Activated B cell treated with CpG ODN at 0.5 μM for 24 hours (primary cell): ENCODE measurements around the gene KCP. TPM values are rescaled to one million over a fixed set of nuclear protein-coding genes. Genes with fewer than 3 reads are reported as not detected.

Experiments
- ATAC-seq: fragments of 200-7000 bp; cut with Tn5 transposase; one replicate; pipeline ENCODE4 v1.10.0; 2021; ENCODE audit warnings: low read depth, mild to moderate bottlenecking, moderate library complexity
- CTCF ChIA-PET: fragments of 350-600 bp; sonication (Branson Sonifier 250); formaldehyde crosslinking; loops from one replicate; lab custom pipeline; 2021; ENCODE audit warnings: antibody characterized with exemption; lab: Charles Lee
- POLR2A ChIA-PET: fragments of 350-600 bp; sonication (Branson Sonifier 250); formaldehyde crosslinking; loops from one replicate; lab custom pipeline; 2021; ENCODE audit warnings: antibody characterized with exemption; lab: Charles Lee
- DNase-seq: peaks from one replicate; pipeline ENCODE4 v3.0.0; 2022
- H3K27ac Mint-ChIP-seq: one replicate; pipeline ENCODE4 v1.8.0; 2020; ENCODE audit warnings: mixed read lengths
- H3K27me3 Mint-ChIP-seq: one replicate; pipeline ENCODE4 v1.8.0; 2021; ENCODE audit warnings: mixed read lengths
- H3K36me3 Mint-ChIP-seq: one replicate; pipeline ENCODE4 v1.8.0; 2021; ENCODE audit warnings: low read depth, mixed read lengths
- H3K4me1 Mint-ChIP-seq: one replicate; pipeline ENCODE4 v1.8.0; 2021; ENCODE audit warnings: mixed read lengths
- H3K4me3 Mint-ChIP-seq: one replicate; pipeline ENCODE4 v1.8.0; 2020; ENCODE audit warnings: mild to moderate bottlenecking, mixed read lengths
- H3K9me3 Mint-ChIP-seq: one replicate; pipeline ENCODE4 v1.8.0; 2020; ENCODE audit warnings: mixed read lengths
- intact Hi-C: fragments of 100-400 bp; cut with micrococcal nuclease; formaldehyde crosslinking; loops from one replicate; pipeline ENCODE4 v1.15.1; 2024
- total RNA-seq: library from RNA; stranded (reverse); gene quantifications from 2 replicates; pipeline ENCODE4 v1.2.3, GENCODE V29; 2022
- TF ChIP-seq, protein P1 (sequence below): fragments of 200-600 bp; IDR thresholded peaks from one replicate; pipeline ENCODE4 v1.8.0; 2022; ENCODE audit warnings: antibody characterized with exemption, mild to moderate bottlenecking

Gene KCP
- total RNA-seq, 1 donor from 2014 or later = 4.1 TPM

DNA sequence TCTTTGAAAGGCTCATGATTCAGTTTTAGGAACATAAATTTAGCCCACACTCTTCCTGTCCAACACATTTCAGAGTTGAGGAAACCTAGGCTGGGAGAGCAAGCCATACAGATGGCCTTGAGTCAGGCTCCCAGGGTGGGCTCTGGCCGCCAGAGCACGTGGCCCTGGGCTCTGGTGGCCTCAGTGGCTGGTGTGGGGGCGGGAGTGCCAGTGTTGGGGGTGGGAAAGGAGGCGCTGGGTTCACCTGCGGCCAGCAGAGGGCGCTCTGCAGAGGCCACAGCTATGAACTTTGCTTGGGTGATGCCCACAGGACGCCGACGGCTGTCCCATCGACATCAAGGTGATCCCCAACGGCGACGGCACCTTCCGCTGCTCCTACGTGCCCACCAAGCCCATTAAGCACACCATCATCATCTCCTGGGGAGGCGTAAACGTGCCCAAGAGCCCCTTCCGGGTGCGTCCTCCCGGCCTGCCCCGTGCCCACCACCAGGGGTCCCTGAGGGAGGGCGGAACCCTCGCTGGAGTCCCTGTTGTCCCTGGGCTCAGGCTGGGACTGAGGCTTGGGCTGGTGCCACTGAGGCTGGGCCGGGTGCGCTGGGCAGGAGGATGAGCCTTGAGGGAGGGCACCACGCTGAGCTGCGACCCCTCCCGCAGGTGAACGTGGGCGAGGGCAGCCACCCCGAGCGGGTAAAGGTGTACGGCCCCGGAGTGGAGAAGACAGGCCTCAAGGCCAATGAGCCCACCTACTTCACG lies 68.4 kb downstream of the KCP start:
- ChIA-PET CTCF (interaction anchor here (1.0 to 1.6 kb wide), 4 partner anchors 20 to 368 kb away, joined by 3 to 13 read pairs (median 5); partner anchors contain the start of gene ATP6V1F), POLR2A (interaction anchor here (0.5 to 0.7 kb wide), 2 partner anchors 18 to 429 kb away, joined by 4 to 5 read pairs; no protein-coding TSS in a partner anchor)
- Mint-ChIP-seq H3K36me3 (no peaks in the 10 kb centered on the region), H3K4me3 (no peak overlapping the region), H3K9me3 (no peaks in the 10 kb centered on the region), H3K27ac (no peak overlapping the region), H3K27me3 (peaks cover 2% of the 10 kb centered on the region), H3K4me1 (peaks cover 4% of the 10 kb centered on the region)
- DNase-seq = peak; percentile 49
- peak; percentile 67 for ATAC-seq
- intact Hi-C loops = loop anchor here (1.0 to 5.0 kb wide), 3 partner anchors 41 to 370 kb away; no protein-coding TSS in a partner anchor
- TF ChIP-seq, protein P1, sequence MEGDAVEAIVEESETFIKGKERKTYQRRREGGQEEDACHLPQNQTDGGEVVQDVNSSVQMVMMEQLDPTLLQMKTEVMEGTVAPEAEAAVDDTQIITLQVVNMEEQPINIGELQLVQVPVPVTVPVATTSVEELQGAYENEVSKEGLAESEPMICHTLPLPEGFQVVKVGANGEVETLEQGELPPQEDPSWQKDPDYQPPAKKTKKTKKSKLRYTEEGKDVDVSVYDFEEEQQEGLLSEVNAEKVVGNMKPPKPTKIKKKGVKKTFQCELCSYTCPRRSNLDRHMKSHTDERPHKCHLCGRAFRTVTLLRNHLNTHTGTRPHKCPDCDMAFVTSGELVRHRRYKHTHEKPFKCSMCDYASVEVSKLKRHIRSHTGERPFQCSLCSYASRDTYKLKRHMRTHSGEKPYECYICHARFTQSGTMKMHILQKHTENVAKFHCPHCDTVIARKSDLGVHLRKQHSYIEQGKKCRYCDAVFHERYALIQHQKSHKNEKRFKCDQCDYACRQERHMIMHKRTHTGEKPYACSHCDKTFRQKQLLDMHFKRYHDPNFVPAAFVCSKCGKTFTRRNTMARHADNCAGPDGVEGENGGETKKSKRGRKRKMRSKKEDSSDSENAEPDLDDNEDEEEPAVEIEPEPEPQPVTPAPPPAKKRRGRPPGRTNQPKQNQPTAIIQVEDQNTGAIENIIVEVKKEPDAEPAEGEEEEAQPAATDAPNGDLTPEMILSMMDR = peak; percentile 29

DNA sequence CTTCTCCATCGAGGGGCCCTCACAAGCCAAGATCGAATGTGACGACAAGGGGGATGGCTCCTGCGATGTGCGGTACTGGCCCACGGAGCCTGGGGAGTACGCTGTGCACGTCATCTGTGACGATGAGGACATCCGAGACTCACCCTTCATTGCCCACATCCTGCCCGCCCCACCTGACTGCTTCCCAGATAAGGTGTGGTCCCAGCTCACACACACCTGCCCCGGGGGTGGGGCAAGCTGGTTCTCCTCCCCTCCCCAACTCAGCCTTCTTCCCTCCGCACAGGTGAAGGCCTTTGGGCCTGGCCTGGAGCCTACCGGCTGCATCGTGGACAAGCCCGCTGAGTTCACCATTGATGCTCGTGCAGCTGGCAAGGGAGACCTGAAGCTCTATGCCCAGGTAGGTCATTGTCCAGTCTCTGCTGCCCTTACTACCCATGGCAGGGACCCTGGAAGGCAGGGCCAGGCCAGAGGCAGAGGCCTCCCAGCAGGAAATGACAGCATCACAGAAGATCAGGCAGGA lies 69.3 kb downstream of the KCP start:
- Mint-ChIP-seq H3K4me1 (peaks cover 4% of the 10 kb centered on the region), H3K36me3 (no peaks in the 10 kb centered on the region), H3K27ac (no peak overlapping the region), H3K4me3 (no peak overlapping the region), H3K9me3 (no peaks in the 10 kb centered on the region), H3K27me3 (peaks cover 2% of the 10 kb centered on the region)
- POLR2A ChIA-PET = no interaction called here
- DNase-seq (no peak), ATAC-seq (peak; percentile 47)
- intact Hi-C loops = loop anchor here (5.0 kb wide), 1 partner anchor 371 kb away; no protein-coding TSS in a partner anchor
- TF ChIP-seq, protein P1 = no peak
- CTCF ChIA-PET = interaction anchor here (1.5 to 1.6 kb wide), 2 partner anchors 21 to 42 kb away, joined by 6 to 13 read pairs; partner anchors contain the start of gene ATP6V1F

GRCh38 chr7:128840326-128841170 lies 70.0 kb downstream of the KCP start:
- no peak overlapping the region for H3K27ac Mint-ChIP-seq
- CTCF ChIA-PET = interaction anchor here (1.6 kb wide), 1 partner anchor 43 kb away, joined by 13 read pairs; no protein-coding TSS in a partner anchor
- peaks cover 4% of the 10 kb centered on the region for H3K4me1 Mint-ChIP-seq
- intact Hi-C loops = loop anchor here (5.0 kb wide), 1 partner anchor 372 kb away; no protein-coding TSS in a partner anchor
- POLR2A ChIA-PET = no interaction called here
- H3K4me3 Mint-ChIP-seq = no peak overlapping the region
- H3K36me3 Mint-ChIP-seq = no peaks in the 10 kb centered on the region
- DNase-seq = no peak
- no peak for ATAC-seq
- H3K27me3 Mint-ChIP-seq = peaks cover 2% of the 10 kb centered on the region
- TF ChIP-seq, protein P1 = no peak
- no peaks in the 10 kb centered on the region for H3K9me3 Mint-ChIP-seq

DNA sequence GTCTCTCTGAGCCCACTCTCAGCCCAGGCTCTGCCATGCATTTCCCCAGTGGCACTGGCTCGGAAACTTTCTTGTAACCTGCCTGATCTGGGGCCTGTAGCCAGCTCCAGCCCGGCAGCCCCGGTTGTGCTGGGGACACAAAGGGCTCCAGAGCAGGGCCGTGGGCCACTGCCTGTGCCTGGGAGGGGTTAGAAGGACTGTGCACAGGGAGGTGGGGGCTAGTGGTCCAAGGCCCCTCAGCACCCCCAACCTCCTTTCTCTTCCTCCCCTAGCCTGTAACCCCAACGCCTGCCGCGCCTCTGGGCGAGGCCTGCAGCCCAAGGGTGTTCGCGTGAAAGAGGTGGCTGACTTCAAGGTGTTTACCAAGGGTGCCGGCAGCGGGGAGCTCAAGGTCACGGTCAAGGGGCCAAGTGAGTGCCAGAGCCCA lies 70.7 kb downstream of the KCP start:
- Mint-ChIP-seq H3K36me3 (no peaks in the 10 kb centered on the region), H3K27me3 (peaks cover 2% of the 10 kb centered on the region), H3K9me3 (no peaks in the 10 kb centered on the region), H3K27ac (no peak overlapping the region), H3K4me1 (peaks cover 4% of the 10 kb centered on the region), H3K4me3 (no peak overlapping the region)
- TF ChIP-seq, protein P1 = no peak
- no peak for DNase-seq
- ChIA-PET CTCF (no interaction called here), POLR2A (no interaction called here)
- ATAC-seq = no peak
- intact Hi-C loops = loop anchor here (5.0 kb wide), 1 partner anchor 373 kb away; no protein-coding TSS in a partner anchor
